Measurements from ENCODE around the gene E4F1.

GRCh38 chr16:2207872-2208271 is 15.5 kb upstream of the E4F1 start:
- TF ChIP-seq CTCF (IDR thresholded peaks at IDR 0.05; ENCODE audit: extremely low read depth in 1 of 2, insufficient read depth in 1 of 2, low read depth in 1 of 2, low read length in 2 of 2), result no peak
- TF ChIP-seq POLR2A (IDR thresholded peaks at IDR 0.05; ENCODE audit: low read depth, low read length), result no peak
- TF ChIP-seq POLR2AphosphoS5 (IDR thresholded peaks at IDR 0.05; ENCODE audit: insufficient read depth, low read depth, low read length), result no peak

All from endothelial cell of umbilical vein (primary cell).